Sigmoid colon (tissue), 7 donors: Measurements from ENCODE around the gene COMMD3. TPM values are rescaled to one million over a fixed set of nuclear protein-coding genes. Genes with fewer than 3 reads are reported as not detected.
"Not testable (repeated sequence)": the region's sequence is repeated elsewhere in the genome, so short reads cannot be mapped to it uniquely, and the experiment has no call there.

Source experiments
- DNase-seq: peaks from one replicate; pipeline ENCODE4 v3.0.0-alpha.2; 2019
- H3K27ac ChIP-seq, 4 donors: fragments of 200-600 bp; sonication (generic); one replicate each; pipeline ENCODE4 v1.5.1; 2016 to 2019; ENCODE audit warnings: mild to moderate bottlenecking in 1 of 4
- H3K27me3 ChIP-seq, 3 donors: fragments of 200-600 bp; sonication (generic); one replicate each; pipeline ENCODE4 v1.5.1; 2019; ENCODE audit warnings: mild to moderate bottlenecking in 1 of 3
- H3K36me3 ChIP-seq, 4 donors: fragments of 200-600 bp; sonication (generic); one replicate each; pipeline ENCODE4 v1.5.1; 2016 to 2019
- H3K4me1 ChIP-seq, 4 donors: fragments of 200-600 bp; sonication (generic); one replicate each; pipeline ENCODE4 v1.5.1; 2017 to 2019
- H3K4me3 ChIP-seq, 4 donors: fragments of 200-600 bp; sonication (generic); one replicate each; pipeline ENCODE4 v1.5.1; 2017 to 2019; ENCODE audit warnings: mild to moderate bottlenecking in 2 of 4, moderate library complexity in 1 of 4
- H3K9me3 ChIP-seq, 4 donors: fragments of 200-600 bp in 3 of 4; sonication (generic) in 3 of 4; one replicate each; pipeline versions ENCODE4 v1.5.1 to v1.6.1; 2013 to 2019
- CTCF ChIP-seq, 4 experiments: fragments of 450-650 bp in 3 of 4; fragments of 200-600 bp in 1 of 4; IDR thresholded peaks; one replicate each; pipeline ENCODE4 v1.5.1; 2016 to 2019; ENCODE audit warnings: antibody characterized with exemption in 4 of 4, mild to moderate bottlenecking in 3 of 4, moderate library complexity in 2 of 4
- EP300 ChIP-seq, 4 donors: sonication (generic); formaldehyde crosslinking; IDR thresholded peaks; one replicate each; pipeline ENCODE4 v1.6.1; 2017; ENCODE audit warnings: antibody characterized with exemption in 4 of 4
- POLR2A ChIP-seq, 2 donors: fragments of 450-650 bp; IDR thresholded peaks; one replicate each; pipeline ENCODE4 v1.6.1; 2016; ENCODE audit warnings: antibody characterized with exemption in 2 of 2, mild to moderate bottlenecking in 2 of 2, moderate library complexity in 2 of 2
- POLR2AphosphoS5 ChIP-seq, 4 donors: sonication (generic); formaldehyde crosslinking; IDR thresholded peaks; one replicate each; pipeline ENCODE4 v1.6.1; 2017; ENCODE audit warnings: antibody characterized with exemption in 4 of 4
- WGBS, 2 donors: extraction: QIAGEN DNeasy Blood & Tissue Kit; methylation state at CpG; one replicate each; pipeline ENCODE4 v1.1.7; 2013; 5-methylcytosine and 5-hydroxymethylcytosine counted together
- intact Hi-C: fragments of 100-400 bp; cut with DNase I; formaldehyde crosslinking; loops from one replicate; pipeline ENCODE4 v1.15.1; 2023
- polyA plus RNA-seq, 3 donors: library from polyadenylated mRNA; stranded (reverse); fragments of 200-250 nt; gene quantifications; one replicate each; pipeline ENCODE4 v1.2.3, GENCODE V29; 2013
- total RNA-seq, 4 donors: library from RNA; depleted of rRNA; stranded (reverse); fragments of >200 nt; gene quantifications; one replicate each; pipeline ENCODE4 v1.1.0, GENCODE V29; 2016
- donor health status: healthy with polysubstance abuse.
- donor health status: Bipolar disorder and iron deficiency.
- donor health status: healthy.

COMMD3 gene
- total and polyA plus RNA-seq, 7 donors, result 42.3 to 80.1 (median 57.8) TPM

DNA sequence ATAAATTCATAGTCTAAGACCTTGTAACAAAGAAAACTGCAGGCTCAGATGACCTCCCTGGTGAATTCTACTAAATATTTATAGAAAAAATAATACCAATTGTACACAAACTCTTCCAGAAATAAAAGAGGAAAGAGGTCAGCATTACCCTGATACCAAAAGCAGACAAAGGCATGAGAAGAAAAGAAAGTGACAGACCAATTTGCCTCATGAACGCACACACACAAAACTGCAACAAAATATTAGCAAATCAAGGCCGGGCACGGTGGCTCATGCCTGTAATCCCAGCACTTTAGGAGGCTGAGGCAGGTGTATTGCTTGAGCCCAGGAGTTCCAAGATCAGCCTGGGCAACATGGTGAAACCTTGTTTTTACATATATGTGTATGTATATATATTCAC is 12.7 kb upstream of the COMMD3 start:
- 94 to 98% methylated on average over 3 of the region's 3 CpGs for WGBS, 2 donors

GRCh38 chr10:22305721-22306120 is 10.5 kb upstream of the COMMD3 start:
- DNase-seq, result no peak
- H3K27ac ChIP-seq, result no peak overlapping the region
- intact Hi-C loops, result loop anchor here (2.0 kb wide), 1 partner anchor 45 kb away; no protein-coding TSS in a partner anchor
- H3K27me3 ChIP-seq, result no peaks in the 10 kb centered on the region
- H3K4me3 ChIP-seq, result no peak overlapping the region
- H3K4me1 ChIP-seq, result no peaks in the 10 kb centered on the region
- TF ChIP-seq EP300 (IDR thresholded peaks at IDR 0.05) (no peak), CTCF (IDR thresholded peaks at IDR 0.05) (no peak), POLR2A (IDR thresholded peaks at IDR 0.05) (no peak), POLR2AphosphoS5 (IDR thresholded peaks at IDR 0.05) (no peak)
- no peaks in the 10 kb centered on the region for H3K36me3 ChIP-seq
- 53 to 75% methylated on average over 2 of the region's 2 CpGs for WGBS, 2 donors
- H3K9me3 ChIP-seq, result no peaks in the 10 kb centered on the region

More for the DNA sequence above, 12.7 kb upstream of the COMMD3 start:
- intact Hi-C loops, result no loop called here
- no peaks in the 10 kb centered on the region for H3K27me3 ChIP-seq
- DNase-seq, result no peak
- no peaks in the 10 kb centered on the region for H3K4me1 ChIP-seq
- no peak overlapping the region for H3K4me3 ChIP-seq
- no peaks in the 10 kb centered on the region for H3K9me3 ChIP-seq
- no peak overlapping the region for H3K27ac ChIP-seq
- no peak for TF ChIP-seq POLR2AphosphoS5 (IDR thresholded peaks at IDR 0.05)
- TF ChIP-seq POLR2A (IDR thresholded peaks at IDR 0.05), result no peak
- no peaks in the 10 kb centered on the region for H3K36me3 ChIP-seq

DNA sequence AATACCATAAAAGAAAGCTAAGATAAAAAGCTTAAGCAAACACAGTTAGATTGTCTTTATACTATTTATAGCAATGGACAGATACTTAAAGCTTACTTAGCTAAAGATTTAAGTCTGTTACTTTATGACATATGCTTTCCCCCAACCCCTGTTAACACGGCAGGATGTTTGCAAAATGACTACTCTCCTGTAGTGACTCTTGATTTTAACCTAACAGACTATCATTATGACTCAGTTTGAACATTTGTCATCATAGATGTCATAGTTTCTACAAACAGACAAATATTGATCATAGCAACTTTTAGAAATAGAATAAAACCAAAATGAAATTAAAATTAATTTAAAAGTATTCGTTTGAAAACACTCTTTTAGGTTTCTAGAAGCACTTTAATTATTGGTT is 7.8 kb upstream of the COMMD3 start:
- no peak for TF ChIP-seq POLR2A (IDR thresholded peaks at IDR 0.05)
- no peak for TF ChIP-seq EP300 (IDR thresholded peaks at IDR 0.05)
- no peak for TF ChIP-seq CTCF (IDR thresholded peaks at IDR 0.05)
- no peak for TF ChIP-seq POLR2AphosphoS5 (IDR thresholded peaks at IDR 0.05)
- Histone ChIP-seq H3K36me3 (no peaks in the 10 kb centered on the region), H3K27me3 (no peaks in the 10 kb centered on the region), H3K4me3 (no peak overlapping the region), H3K9me3 (no peaks in the 10 kb centered on the region), H3K4me1 (no peaks in the 10 kb centered on the region), H3K27ac (no peak overlapping the region)
- WGBS, 2 donors, result 38 to 64% methylated on average over 2 of the region's 2 CpGs
- DNase-seq, result no peak
- intact Hi-C loops, result no loop called here

GRCh38 chr10:22309180-22310000 is 6.8 kb upstream of the COMMD3 start:
- Histone ChIP-seq H3K9me3 (no peaks in the 10 kb centered on the region), H3K27ac (no peak overlapping the region), H3K4me1 (no peaks in the 10 kb centered on the region), H3K4me3 (no peak overlapping the region), H3K36me3 (no peaks in the 10 kb centered on the region), H3K27me3 (no peaks in the 10 kb centered on the region)
- intact Hi-C loops, result no loop called here
- TF ChIP-seq EP300 (IDR thresholded peaks at IDR 0.05) (no peak), POLR2AphosphoS5 (IDR thresholded peaks at IDR 0.05) (no peak), POLR2A (IDR thresholded peaks at IDR 0.05) (no peak), CTCF (IDR thresholded peaks at IDR 0.05) (no peak)
- DNase-seq, result no peak
- 94% methylated on average over 4 of the region's 4 CpGs for WGBS, 2 donors

- H3K4me1 ChIP-seq, DNase-seq, H3K4me3 ChIP-seq, H3K27me3 ChIP-seq, H3K27ac ChIP-seq, H3K9me3 ChIP-seq, intact Hi-C loops, H3K36me3 ChIP-seq: not testable (repeated sequence)
- 95 to 96% methylated on average over 10 of the region's 10 CpGs for WGBS, 2 donors
These were observed 6.2 kb upstream of the COMMD3 start for GRCh38 chr10:22310012-22310411.

GRCh38 chr10:22310928-22311327 is 5.3 kb upstream of the COMMD3 start:
- TF ChIP-seq CTCF (IDR thresholded peaks at IDR 0.05) (no peak), POLR2A (IDR thresholded peaks at IDR 0.05) (no peak), POLR2AphosphoS5 (IDR thresholded peaks at IDR 0.05) (no peak)
- Histone ChIP-seq H3K9me3 (no peaks in the 10 kb centered on the region), H3K27ac (no peak overlapping the region), H3K4me3 (no peak overlapping the region), H3K27me3 (no peaks in the 10 kb centered on the region), H3K36me3 (no peaks in the 10 kb centered on the region), H3K4me1 (peaks cover 0 to 8% (median 4%) of the 10 kb centered on the region in 4 donors)
- DNase-seq, result no peak
- intact Hi-C loops, result no loop called here
